Epithelial cell of proximal tubule (primary cell): ENCODE data around the gene RXFP4. TPM values are rescaled to one million over a fixed set of nuclear protein-coding genes. Genes with fewer than 3 reads are reported as not detected.
"Not testable (repeated sequence)": the region's sequence is repeated elsewhere in the genome, so short reads cannot be mapped to it uniquely, and the experiment has no call there.

ENCODE experiments used
- DNase-seq: peaks from one replicate; pipeline ENCODE4 v3.0.0-alpha.2; 2011; ENCODE audit warnings: low read depth
- H3K4me3 ChIP-seq: 2 replicates; pipeline ENCODE4 v1.5.1; 2011; ENCODE audit warnings: low read depth, mild to moderate bottlenecking, low read length
- CTCF ChIP-seq: conservative IDR thresholded peaks from 2 replicates; pipeline ENCODE4 v1.5.1; 2012; ENCODE audit warnings: low read depth, mild to moderate bottlenecking, low read length
- total RNA-seq: library from RNA; depleted of rRNA; stranded (reverse); fragments of >200 nt; gene quantifications from 2 replicates; pipeline ENCODE4 v1.2.3, GENCODE V29; 2015

Gene RXFP4
- not detected in 2 replicates for total RNA-seq

GRCh38 chr1:155940993-155941844 is at the start of gene RXFP4:
TSS of gene RXFP4 (plus strand) at chr1:155941638. CDS start at chr1:155941710, 72 bp downstream.
- TF ChIP-seq CTCF, result no peak
- DNase-seq, result no peak
- H3K4me3 ChIP-seq, result no peak within 1 kb of the TSS

- peak; percentile 55 for DNase-seq
- no peak overlapping the region for H3K4me3 ChIP-seq
- TF ChIP-seq CTCF, result no peak
Measured at GRCh38 chr1:155892796-155893195, 48.6 kb upstream of the RXFP4 start.

- H3K4me3 ChIP-seq, result no peak overlapping the region
- no peak for TF ChIP-seq CTCF
- no peak for DNase-seq
Measured at GRCh38 chr1:155893389-155894142, 47.9 kb upstream of the RXFP4 start.

GRCh38 chr1:155895617-155896016 is 45.8 kb upstream of the RXFP4 start:
- H3K4me3 ChIP-seq, DNase-seq: not testable (repeated sequence)

- DNase-seq, H3K4me3 ChIP-seq: not testable (repeated sequence)
Measured at GRCh38 chr1:155896476-155896875, 45.0 kb upstream of the RXFP4 start.

- H3K4me3 ChIP-seq, result no peak overlapping the region
- no peak for TF ChIP-seq CTCF
- DNase-seq, result no peak
Measured at GRCh38 chr1:155897746-155898145, 43.7 kb upstream of the RXFP4 start.

- DNase-seq, result no peak
- no peak overlapping the region for H3K4me3 ChIP-seq
- no peak for TF ChIP-seq CTCF
Measured at GRCh38 chr1:155898888-155899287, 42.5 kb upstream of the RXFP4 start.
